Panc1 (cell line): Measurements from ENCODE around the gene NAA38.
A peak's percentile ranks its signal among the peaks of the same experiment; 100 is the strongest.

Experiments used
- POLR2AphosphoS5 ChIP-seq: IDR thresholded peaks from 2 replicates; pipeline ENCODE4 v1.6.1; 2012; ENCODE audit warnings: mild to moderate bottlenecking, low read depth, low read length, moderate library complexity
- TCF7L2 ChIP-seq: IDR thresholded peaks from 2 replicates; pipeline ENCODE4 v1.6.1; 2011; ENCODE audit warnings: mild to moderate bottlenecking, low read depth, low read length, inconsistent platforms
- TF ChIP-seq, protein P1 (sequence below): fragments of 450-650 bp; IDR thresholded peaks from 2 replicates; pipeline ENCODE4 v1.5.1; 2017; ENCODE audit warnings: mild to moderate bottlenecking
- TF ChIP-seq, protein P2 (sequence below), 2 experiments: IDR thresholded peaks; 2 replicates each; pipeline ENCODE4 v1.6.1; 2011 to 2012; ENCODE audit warnings: low read depth in 2 of 2, control low read depth in 1 of 2, low read length in 1 of 2, mild to moderate bottlenecking in 1 of 2, moderate library complexity in 1 of 2; ENCODE audit not compliant: insufficient read depth in 1 of 2

DNA sequence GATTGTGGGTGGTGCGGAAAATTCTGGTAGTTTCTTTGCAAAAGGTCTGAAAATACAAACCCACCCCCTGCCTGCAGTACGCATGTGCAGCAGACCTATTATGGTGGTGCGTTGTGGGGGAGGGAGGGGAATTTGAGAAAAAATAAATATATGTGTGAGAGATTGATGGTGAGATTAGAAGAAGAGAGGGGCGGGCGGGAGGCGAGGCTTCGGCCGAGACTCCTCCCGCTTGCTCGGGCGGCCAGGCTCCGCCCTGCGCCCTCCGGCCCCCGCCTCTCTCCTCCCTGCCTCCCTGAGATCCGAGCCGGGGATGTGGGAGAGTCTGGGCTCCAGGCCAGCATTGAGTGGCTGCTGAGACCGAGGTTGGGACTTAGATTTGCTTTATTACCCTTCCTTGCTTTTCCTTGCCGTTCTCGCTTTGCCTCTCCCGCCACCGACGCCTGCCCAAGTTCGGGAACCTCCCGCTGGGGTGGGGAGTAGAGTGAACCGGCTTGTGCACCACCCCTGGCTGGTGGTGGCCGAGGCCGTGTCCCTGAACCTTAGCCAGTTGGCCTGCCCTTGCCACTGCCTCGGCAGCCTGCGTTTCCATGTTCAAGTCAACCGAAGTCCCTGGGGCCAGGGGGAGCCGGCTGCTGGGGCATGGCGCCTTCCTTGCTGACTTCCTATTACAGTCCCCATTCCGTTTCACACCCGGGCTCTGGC lies 30.3 kb upstream of the NAA38 start:
- TF ChIP-seq, protein P1, sequence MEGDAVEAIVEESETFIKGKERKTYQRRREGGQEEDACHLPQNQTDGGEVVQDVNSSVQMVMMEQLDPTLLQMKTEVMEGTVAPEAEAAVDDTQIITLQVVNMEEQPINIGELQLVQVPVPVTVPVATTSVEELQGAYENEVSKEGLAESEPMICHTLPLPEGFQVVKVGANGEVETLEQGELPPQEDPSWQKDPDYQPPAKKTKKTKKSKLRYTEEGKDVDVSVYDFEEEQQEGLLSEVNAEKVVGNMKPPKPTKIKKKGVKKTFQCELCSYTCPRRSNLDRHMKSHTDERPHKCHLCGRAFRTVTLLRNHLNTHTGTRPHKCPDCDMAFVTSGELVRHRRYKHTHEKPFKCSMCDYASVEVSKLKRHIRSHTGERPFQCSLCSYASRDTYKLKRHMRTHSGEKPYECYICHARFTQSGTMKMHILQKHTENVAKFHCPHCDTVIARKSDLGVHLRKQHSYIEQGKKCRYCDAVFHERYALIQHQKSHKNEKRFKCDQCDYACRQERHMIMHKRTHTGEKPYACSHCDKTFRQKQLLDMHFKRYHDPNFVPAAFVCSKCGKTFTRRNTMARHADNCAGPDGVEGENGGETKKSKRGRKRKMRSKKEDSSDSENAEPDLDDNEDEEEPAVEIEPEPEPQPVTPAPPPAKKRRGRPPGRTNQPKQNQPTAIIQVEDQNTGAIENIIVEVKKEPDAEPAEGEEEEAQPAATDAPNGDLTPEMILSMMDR, result no peak
- 0 out of 2 replicates have a peak, but pooled peaks have one; percentile 52 for TF ChIP-seq POLR2AphosphoS5
- TF ChIP-seq, protein P2, sequence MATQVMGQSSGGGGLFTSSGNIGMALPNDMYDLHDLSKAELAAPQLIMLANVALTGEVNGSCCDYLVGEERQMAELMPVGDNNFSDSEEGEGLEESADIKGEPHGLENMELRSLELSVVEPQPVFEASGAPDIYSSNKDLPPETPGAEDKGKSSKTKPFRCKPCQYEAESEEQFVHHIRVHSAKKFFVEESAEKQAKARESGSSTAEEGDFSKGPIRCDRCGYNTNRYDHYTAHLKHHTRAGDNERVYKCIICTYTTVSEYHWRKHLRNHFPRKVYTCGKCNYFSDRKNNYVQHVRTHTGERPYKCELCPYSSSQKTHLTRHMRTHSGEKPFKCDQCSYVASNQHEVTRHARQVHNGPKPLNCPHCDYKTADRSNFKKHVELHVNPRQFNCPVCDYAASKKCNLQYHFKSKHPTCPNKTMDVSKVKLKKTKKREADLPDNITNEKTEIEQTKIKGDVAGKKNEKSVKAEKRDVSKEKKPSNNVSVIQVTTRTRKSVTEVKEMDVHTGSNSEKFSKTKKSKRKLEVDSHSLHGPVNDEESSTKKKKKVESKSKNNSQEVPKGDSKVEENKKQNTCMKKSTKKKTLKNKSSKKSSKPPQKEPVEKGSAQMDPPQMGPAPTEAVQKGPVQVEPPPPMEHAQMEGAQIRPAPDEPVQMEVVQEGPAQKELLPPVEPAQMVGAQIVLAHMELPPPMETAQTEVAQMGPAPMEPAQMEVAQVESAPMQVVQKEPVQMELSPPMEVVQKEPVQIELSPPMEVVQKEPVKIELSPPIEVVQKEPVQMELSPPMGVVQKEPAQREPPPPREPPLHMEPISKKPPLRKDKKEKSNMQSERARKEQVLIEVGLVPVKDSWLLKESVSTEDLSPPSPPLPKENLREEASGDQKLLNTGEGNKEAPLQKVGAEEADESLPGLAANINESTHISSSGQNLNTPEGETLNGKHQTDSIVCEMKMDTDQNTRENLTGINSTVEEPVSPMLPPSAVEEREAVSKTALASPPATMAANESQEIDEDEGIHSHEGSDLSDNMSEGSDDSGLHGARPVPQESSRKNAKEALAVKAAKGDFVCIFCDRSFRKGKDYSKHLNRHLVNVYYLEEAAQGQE (IDR thresholded peaks at IDR 0.05; ENCODE audit: insufficient read depth in 1 of 2, low read depth in 2 of 2, low read length in 1 of 2), result no peak
- TF ChIP-seq TCF7L2, result no peak
